ENCODE data around the gene SART3.

Gene SART3

DNA sequence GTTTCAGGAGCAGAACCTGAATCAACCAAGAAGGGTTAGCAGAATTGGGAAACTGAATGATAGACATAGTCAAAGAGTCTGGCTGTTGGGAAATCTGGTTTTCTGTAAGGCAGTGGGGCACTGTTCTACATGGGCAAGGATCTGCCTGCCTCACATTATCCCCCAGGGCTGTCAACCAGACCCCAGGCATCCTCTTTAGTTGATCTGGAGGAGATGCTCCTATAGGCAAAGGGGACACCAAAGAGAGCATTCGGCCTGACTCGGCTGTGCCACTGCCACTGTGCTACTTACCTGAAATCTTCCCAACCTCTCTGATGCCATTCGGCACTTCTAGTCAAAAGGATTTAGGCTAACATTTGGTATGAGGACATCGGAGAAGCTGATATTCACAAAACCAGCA lies 5.5 kb upstream of the SART3 start:
- H3K4me1 ChIP-seq = peaks cover 3% of the 10 kb centered on the region

DNA sequence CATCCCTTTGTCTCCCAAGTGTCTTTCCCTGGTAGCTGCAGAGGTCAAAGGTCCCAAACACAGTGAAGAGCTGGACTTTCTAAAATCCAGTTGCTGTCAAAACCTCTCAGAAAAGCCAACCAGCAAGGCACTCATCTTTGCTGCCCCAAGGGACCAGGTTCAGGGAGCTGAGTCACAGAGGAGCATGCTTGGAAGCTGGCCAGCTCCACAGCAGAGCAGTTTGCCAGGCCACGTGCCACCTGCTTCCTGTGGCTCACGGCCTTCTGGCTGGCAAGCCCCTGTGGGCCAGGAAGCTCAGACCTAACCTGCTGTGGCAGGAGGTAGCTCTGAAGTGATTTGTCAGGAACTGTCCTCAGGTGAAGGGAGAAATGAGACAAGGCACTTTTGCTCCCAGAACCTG lies 5.0 kb upstream of the SART3 start:
- H3K27me3 ChIP-seq (ENCODE audit: control insufficient read depth, insufficient read depth, low read length) = no peaks in the 10 kb centered on the region
- no peak overlapping the region for H2AFZ ChIP-seq
- H3K36me3 ChIP-seq (ENCODE audit: control insufficient read depth, insufficient read depth, low read length) = no peaks in the 10 kb centered on the region
- H3K4me3 ChIP-seq (ENCODE audit: low read depth, low read length) = no peak overlapping the region
- TF ChIP-seq, protein P1, sequence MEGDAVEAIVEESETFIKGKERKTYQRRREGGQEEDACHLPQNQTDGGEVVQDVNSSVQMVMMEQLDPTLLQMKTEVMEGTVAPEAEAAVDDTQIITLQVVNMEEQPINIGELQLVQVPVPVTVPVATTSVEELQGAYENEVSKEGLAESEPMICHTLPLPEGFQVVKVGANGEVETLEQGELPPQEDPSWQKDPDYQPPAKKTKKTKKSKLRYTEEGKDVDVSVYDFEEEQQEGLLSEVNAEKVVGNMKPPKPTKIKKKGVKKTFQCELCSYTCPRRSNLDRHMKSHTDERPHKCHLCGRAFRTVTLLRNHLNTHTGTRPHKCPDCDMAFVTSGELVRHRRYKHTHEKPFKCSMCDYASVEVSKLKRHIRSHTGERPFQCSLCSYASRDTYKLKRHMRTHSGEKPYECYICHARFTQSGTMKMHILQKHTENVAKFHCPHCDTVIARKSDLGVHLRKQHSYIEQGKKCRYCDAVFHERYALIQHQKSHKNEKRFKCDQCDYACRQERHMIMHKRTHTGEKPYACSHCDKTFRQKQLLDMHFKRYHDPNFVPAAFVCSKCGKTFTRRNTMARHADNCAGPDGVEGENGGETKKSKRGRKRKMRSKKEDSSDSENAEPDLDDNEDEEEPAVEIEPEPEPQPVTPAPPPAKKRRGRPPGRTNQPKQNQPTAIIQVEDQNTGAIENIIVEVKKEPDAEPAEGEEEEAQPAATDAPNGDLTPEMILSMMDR (IDR thresholded peaks at IDR 0.05) = no peak
- no peaks in the 10 kb centered on the region for H3K79me2 ChIP-seq
- H3K9ac ChIP-seq = no peak overlapping the region
- H3K9me3 ChIP-seq (ENCODE audit: control insufficient read depth, low read length) = no peaks in the 10 kb centered on the region
- no peak overlapping the region for H3K27ac ChIP-seq
- no peak overlapping the region for H3K4me2 ChIP-seq (ENCODE audit: low read length)
- H3K4me1 ChIP-seq = peaks cover 3% of the 10 kb centered on the region

More for the DNA sequence above, 5.5 kb upstream of the SART3 start:
- H3K27ac ChIP-seq = no peak overlapping the region
- no peaks in the 10 kb centered on the region for H3K36me3 ChIP-seq (ENCODE audit: control insufficient read depth, insufficient read depth, low read length)
- no peaks in the 10 kb centered on the region for H3K79me2 ChIP-seq
- H3K4me2 ChIP-seq (ENCODE audit: low read length) = no peak overlapping the region
- H3K27me3 ChIP-seq (ENCODE audit: control insufficient read depth, insufficient read depth, low read length) = no peaks in the 10 kb centered on the region
- no peak overlapping the region for H2AFZ ChIP-seq
- TF ChIP-seq, protein P1 (IDR thresholded peaks at IDR 0.05) = no peak
- no peak overlapping the region for H3K9ac ChIP-seq
- H3K4me3 ChIP-seq (ENCODE audit: low read depth, low read length) = no peak overlapping the region
- H3K9me3 ChIP-seq (ENCODE audit: control insufficient read depth, low read length) = no peaks in the 10 kb centered on the region

DNA sequence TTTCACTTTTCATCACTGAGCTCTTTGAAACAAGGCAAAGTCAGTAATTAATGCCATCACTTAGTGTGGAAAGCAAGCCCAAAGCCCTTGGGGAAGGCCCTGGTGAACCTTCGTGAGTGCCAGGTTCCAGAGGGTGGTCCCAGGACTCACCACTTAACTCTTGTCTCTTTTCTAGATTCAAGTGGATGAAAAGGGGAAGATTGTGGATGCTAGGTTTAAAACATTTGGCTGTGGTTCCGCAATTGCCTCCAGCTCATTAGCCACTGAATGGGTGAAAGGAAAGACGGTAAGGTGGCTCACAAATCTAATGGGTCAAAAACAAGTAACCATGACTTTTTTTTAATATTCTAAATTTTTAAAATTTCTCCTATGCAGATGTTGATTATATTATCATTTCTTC lies 4.2 kb upstream of the SART3 start:
- TF ChIP-seq, protein P1 (IDR thresholded peaks at IDR 0.05) = no peak
- Histone ChIP-seq H3K27ac (no peak overlapping the region), H3K4me1 (peaks cover 4% of the 10 kb centered on the region), H3K4me3 (ENCODE audit: low read depth, low read length) (no peak overlapping the region), H3K79me2 (peaks cover 8% of the 10 kb centered on the region), H3K9me3 (ENCODE audit: control insufficient read depth, low read length) (no peaks in the 10 kb centered on the region), H2AFZ (no peak overlapping the region), H3K4me2 (ENCODE audit: low read length) (no peak overlapping the region), H3K27me3 (ENCODE audit: control insufficient read depth, insufficient read depth, low read length) (no peaks in the 10 kb centered on the region), H3K36me3 (ENCODE audit: control insufficient read depth, insufficient read depth, low read length) (no peaks in the 10 kb centered on the region), H3K9ac (no peak overlapping the region)

DNA sequence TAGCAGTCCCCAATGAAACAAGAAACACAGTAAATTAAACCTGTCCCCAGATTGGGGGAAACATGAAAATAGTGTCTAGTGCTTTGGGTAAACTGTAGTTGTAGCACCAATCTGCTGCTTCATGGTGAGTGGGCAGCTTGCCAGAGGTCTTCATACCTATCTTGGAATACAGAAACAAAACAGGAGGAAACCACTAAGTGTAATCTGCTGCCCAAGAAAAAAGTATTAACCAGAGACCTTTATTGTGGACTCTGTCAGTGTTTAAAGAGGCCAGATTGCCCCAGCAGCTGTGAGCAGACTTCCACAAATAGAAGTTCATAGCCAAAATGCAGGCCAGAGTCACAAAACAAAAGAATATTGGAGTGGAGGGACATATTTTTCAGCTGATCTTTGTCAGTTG lies 3.8 kb upstream of the SART3 start:
- Histone ChIP-seq H3K4me1 (peaks cover 7% of the 10 kb centered on the region), H2AFZ (no peak overlapping the region), H3K27me3 (ENCODE audit: control insufficient read depth, insufficient read depth, low read length) (no peaks in the 10 kb centered on the region), H3K9ac (no peak overlapping the region), H3K36me3 (ENCODE audit: control insufficient read depth, insufficient read depth, low read length) (no peaks in the 10 kb centered on the region), H3K4me3 (ENCODE audit: low read depth, low read length) (no peak overlapping the region), H3K27ac (no peak overlapping the region), H3K4me2 (ENCODE audit: low read length) (no peak overlapping the region), H3K9me3 (ENCODE audit: control insufficient read depth, low read length) (no peaks in the 10 kb centered on the region), H3K79me2 (peaks cover 12% of the 10 kb centered on the region)
- TF ChIP-seq, protein P1 (IDR thresholded peaks at IDR 0.05) = no peak

DNA sequence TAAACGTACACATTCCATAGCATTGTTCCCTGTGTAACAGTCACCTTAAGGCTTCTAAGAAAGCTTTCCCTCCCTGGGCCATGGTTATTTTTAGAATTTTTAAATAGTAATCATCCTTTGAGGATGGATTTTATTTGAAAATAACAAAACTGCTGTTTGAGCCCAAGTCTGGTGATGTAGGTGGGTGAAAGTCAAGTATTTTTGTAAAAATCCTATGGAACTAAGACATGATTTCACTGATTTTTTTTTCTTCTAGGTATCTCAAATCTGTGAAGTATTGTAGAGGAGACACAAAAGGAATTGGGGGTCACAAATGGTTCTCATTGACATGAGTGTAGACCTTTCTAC lies 2.8 kb upstream of the SART3 start:
- peak overlapping the region; percentile 71 for H3K4me3 ChIP-seq (ENCODE audit: low read depth, low read length)
- H3K4me1 ChIP-seq = peaks cover 7% of the 10 kb centered on the region
- no peak overlapping the region for H2AFZ ChIP-seq
- peak overlapping the region; percentile 71 for H3K4me2 ChIP-seq (ENCODE audit: low read length)
- H3K79me2 ChIP-seq = peaks cover 19% of the 10 kb centered on the region
- no peak overlapping the region for H3K9ac ChIP-seq
- no peaks in the 10 kb centered on the region for H3K27me3 ChIP-seq (ENCODE audit: control insufficient read depth, insufficient read depth, low read length)
- H3K9me3 ChIP-seq (ENCODE audit: control insufficient read depth, low read length) = no peaks in the 10 kb centered on the region
- H3K27ac ChIP-seq = peak overlapping the region; percentile 99
- no peaks in the 10 kb centered on the region for H3K36me3 ChIP-seq (ENCODE audit: control insufficient read depth, insufficient read depth, low read length)
- TF ChIP-seq, protein P1 (IDR thresholded peaks at IDR 0.05) = no peak

All from parathyroid adenoma (tissue), 2 donors.